NCI-H1092 treated with DMSO at 0.1 percent for 48 hours (cell line): ENCODE data around the gene SHB.

Source experiments
- DNase-seq: peaks from one replicate; lab custom pipeline; 2025; lab: John Stamatoyannopoulos, UW

The SHB gene

DNA sequence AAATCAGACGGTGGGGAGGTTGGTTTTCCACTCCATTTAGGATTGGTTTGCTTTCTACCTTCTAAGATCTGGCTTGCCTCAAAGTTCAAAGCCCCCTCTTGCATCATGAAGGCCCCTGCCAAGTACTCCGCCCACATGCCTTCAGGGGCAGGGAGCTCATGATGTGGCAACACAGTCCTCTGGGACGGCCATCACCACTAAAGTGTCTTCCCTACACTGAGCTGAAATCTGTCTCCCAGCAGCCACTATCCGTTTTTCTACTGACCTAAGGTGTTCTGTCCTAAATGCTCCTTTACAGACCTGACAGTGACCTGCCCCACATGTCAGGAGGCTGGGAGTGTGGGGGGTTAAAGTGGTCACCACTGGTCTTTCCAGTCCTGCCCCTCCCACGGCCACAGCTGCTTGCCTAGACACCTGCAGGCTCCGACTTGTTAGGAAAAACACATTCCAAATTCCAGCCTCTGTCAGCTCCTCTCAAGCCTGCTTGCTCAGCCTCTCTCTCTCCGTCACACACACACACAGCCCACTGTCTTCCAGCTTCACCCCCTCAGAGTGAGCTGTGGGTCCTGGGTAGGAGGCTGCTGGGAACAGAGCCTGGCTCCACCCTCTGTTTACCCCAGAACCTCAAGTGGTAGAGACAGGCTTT lies 44.9 kb downstream of the SHB start:
- DNase-seq = peak; percentile 67

- peak; percentile 52 for DNase-seq
These were observed 45.4 kb downstream of the SHB start for GRCh38 chr9:38023661-38024035.

DNA sequence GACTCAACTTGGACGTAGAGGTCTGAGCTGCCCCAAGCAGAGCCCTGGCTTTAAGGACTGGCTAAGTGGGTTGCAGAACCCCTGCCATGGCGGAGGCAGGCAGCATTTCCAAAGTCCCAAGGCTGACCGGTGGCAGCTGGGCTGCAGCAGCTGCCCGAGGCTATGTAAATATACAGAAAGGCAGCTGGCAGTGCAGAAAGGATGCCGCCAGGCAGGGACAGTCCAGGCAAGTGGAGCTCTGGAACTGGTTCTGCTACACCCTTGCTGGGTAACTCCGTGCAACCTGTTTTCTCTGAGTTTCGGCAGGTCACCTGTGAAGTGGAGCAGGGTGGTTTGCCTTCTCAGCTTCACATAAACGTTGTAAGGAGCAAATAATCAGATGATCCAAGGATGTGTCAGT lies 46.0 kb downstream of the SHB start:
- DNase-seq = peak; percentile 89

- DNase-seq = peak; percentile 86
These were observed 46.7 kb downstream of the SHB start for GRCh38 chr9:38022203-38022895.

DNA sequence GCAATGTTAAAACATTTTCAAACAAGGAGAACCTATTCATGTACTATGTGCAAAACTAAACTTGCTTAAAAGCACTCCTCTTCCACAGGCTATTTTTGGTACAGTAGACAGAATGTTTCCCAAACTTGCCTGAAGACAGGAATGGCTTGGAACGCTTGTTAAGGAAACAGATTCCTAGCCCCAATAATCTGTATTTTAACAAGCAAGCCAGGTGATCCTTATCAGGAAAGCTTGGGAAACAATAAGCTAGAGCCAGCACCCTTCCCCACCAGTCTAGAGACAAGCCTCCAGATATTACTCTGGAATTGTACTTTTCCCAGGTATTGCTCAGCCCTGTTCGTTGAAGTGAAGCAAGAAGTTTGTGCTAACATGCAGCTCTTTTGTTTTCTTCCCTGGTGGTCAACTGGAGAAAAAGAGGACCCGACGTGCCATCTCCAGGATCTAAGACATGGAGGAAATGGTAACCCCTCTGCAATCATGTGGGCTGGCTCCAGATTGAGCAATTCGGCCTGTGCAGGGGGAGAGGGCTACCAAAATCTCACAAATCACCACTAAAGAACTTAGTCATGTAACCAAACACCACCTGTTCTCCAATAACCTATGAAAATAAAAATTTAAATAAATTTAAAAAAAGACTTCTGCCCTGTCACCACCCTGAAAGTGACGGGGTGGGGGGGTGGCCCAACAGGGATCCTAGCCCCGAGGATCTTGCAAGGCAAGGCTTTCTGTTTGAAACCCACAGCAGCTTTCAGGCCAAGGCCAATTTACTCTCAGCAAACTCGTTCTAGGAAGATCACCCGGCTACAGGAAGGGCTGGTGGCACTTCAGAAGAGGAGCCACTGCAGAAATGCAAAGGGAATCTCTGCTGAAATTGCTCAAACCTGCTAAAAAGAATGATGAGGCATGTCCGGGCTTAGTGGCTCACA lies 48.6 kb downstream of the SHB start:
- DNase-seq = no peak

GRCh38 chr9:38019731-38020130 lies 49.3 kb downstream of the SHB start:
- no peak for DNase-seq

DNA sequence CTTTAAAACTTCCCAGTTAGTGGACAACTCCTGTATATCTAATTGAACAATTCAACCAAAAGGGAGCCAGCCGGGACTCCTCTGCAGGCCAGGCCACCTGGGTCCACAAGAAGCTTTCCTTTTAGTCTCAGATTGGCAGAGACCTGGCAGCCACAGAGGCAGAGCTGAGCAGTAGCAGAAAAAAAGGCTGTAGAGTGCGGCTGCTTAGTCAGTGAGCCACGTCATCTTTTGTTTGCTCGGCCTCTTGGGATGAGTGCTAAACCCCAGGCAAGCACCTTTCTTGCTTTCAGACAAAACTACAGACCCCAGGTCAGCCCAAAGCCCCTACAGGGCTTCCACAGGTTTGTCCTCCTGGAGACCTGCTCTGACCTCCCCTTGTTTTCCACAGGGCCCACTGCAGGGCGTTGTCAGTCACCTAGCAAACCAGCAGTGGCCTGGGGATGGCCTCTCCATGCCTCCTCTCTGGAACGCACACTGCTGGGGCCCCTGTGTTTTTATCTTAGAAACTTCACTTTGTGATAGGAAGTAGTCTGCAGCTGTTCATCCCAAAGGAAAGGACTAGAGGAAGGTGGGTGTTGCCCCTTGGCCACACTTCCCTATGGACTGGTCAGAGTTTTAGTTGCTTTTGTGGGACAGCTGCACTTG lies 49.9 kb downstream of the SHB start:
- DNase-seq = peak; percentile 72

DNA sequence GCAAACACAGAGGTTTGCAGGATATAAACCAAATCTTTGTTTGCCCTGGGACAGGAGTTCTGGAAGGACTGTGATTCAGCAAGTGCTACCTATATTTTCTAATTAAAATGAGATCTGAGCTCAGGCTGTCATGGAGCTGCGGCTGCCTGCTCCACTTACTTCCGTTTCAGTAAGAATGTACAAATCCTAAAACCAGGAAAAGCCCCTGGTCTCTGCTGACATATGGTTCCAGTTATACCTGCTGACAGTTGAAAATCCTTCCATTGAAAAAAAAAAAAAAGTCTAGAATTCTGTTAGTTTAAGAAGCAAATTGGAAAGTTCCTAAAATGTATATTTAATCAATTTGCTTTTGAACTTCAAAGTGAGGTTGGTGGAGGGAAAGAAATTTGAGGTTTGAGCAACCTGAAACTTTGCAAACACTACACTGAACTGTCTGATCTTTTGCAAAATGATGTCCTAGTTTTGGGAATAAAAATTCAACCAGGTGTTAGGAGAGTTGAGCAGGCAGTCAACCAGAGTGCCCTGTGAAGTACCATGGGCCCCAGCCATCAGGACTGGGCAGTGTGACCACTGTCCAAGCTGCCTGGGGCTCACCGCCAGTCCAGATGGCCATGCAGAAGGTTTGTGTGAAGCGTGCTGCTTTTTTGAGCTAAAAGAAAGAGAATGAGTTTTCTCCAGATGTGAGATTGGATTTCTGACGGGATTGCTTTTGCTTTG lies 50.6 kb downstream of the SHB start:
- DNase-seq = no peak

- no peak for DNase-seq
These were observed 51.2 kb downstream of the SHB start for GRCh38 chr9:38017885-38018186.

DNA sequence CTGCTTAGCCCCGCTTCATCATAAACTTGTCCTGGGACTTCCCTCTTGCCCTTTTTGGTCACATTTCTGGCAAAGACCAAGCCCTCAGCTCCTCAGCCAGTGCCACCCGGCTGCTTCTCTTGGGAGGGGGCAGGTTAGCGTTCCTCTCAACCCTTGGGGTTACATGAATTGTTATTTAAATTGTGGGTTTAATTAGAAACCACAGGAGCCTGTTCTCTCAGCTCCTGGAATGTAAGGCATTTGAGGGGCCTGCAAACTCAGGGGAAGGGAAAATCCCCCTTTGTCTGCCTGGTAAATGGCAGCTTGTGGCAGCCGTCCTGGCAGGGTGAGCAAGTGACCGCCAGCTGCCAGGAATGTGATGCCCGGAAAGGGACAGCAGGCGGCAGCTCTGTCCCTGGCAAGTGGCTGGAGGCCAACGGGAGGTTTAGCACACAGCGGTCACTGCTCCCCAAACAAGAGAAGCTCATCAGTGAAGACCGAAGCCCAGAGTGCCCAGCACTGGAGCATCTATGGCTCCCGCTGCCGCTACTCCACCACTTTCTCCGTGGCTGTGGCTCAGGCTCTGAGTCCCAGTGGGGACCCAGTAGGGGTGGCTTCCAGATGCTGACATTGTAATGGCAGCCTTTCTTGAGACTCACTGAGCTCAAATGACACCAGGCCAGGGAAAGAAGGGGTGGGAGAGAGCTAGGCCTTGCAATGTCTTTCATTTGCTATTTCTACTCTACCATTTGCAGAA lies 51.7 kb downstream of the SHB start:
- DNase-seq = peak; percentile 37

- DNase-seq = no peak
These were observed 52.5 kb downstream of the SHB start for GRCh38 chr9:38016375-38017135.

- no peak for DNase-seq
These were observed 53.1 kb downstream of the SHB start for GRCh38 chr9:38015906-38016305.

DNA sequence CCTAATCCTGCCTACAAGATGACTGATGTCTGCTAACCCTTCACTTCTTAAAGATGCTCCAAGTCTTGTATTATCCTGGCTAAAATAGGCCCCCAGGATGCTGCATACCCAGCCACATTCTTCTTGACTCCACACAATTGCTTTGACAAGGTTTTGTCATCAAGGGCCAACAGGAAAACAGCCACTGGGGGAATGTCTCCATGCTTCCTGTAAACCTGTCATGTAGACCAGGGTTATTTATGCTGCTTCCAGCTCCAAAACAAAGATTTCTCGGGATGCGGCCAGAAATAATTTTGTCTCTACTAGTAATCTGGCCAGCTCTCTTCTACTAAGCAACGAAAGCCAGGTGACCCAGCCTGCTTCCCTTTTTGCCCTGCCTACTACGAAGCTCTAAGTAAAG lies 53.8 kb downstream of the SHB start:
- no peak for DNase-seq

DNA sequence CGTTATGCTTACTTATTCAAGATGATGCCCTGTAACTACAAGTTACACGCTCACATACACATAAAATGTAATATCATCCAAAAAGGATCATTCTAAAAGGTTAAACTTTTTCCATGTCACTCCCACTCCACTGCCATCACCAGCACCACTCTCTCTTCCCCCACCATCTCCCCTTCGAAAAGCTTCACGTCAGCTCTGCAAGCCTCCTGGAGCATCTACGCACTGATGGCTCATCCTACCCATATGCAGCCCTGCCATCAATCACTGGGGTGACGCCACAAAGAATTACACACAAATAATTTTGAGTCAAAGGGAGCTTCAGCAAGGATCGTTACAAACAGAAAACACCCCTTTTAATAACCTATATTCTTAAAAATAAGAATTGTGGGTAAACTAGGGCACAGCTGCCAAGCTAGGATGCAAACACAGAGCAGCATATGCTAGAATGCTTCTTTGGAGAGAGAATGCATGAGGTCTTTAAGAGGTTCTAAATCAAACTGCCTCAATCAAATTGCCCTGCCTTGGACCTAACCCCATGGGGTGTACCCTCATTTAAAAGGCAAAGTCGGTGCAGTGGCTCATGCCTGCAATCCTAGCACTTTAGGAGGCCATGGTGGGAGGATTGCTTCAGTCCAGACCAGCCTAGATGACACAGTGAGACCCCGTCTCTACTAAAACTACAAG lies 56.1 kb downstream of the SHB start:
- no peak for DNase-seq

DNA sequence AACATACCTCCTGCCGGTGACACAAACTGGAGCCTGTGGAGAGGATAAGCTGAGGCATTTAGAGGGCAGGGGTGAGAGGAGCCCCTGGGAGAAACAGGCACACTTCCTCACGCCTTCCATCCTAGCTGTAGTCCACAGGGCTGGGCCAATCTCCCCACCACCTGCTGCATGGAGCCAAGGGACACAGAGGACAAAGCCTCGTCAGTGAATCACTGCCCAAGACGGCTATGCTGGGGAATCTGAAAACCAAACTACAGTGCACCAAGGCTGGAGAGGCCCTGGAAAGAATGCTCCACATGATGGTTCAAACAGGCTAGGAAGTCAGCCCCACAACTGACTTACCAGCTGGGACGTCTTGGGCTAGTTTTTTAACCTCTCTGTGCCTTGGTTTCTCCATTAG lies 57.0 kb downstream of the SHB start:
- no peak for DNase-seq

- no peak for DNase-seq
These were observed 57.9 kb downstream of the SHB start for GRCh38 chr9:38010918-38011704.

GRCh38 chr9:38009990-38010389 lies 59.0 kb downstream of the SHB start:
- DNase-seq = no peak

- no peak for DNase-seq
These were observed 60.0 kb downstream of the SHB start for GRCh38 chr9:38009035-38009501.
